ENCODE measurements around the gene R3HDML. TPM values are rescaled to one million over a fixed set of nuclear protein-coding genes. Genes with fewer than 3 reads are reported as not detected.

The R3HDML gene
- polyA plus RNA-seq, 1 donor (not counting 4 experiments of a cell fraction or from before 2014, with no cell fraction given): not detected

DNA sequence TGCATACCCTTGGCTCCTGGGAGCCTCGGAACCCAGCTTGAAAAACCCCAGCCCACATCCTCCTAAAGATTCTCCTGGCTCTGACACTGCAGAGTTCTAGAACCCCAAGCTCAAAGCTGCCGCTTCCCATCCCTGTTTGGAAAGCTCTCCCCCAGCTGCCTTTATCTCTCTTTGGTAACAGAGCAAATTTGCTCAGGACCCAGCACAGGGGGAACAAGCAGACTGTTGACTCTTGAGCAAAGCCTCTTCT is 57.5 kb downstream of the R3HDML start:
- Histone ChIP-seq H3K36me3 (ENCODE audit: control insufficient read depth in 2 of 2, extremely low read depth in 1 of 2, insufficient read depth in 2 of 2, low read length in 2 of 2) (no peaks in the 10 kb centered on the region), H3K4me3 (ENCODE audit: control insufficient read depth in 2 of 3, extremely low read depth in 1 of 3, insufficient read depth in 2 of 3, low read depth in 1 of 3, low read length in 3 of 3) (no peak overlapping the region), H3K27ac (ENCODE audit: control insufficient read depth, insufficient read depth, low read length) (no peak overlapping the region), H3K9ac (ENCODE audit: control insufficient read depth, extremely low read depth, insufficient read depth, low read length) (no peak overlapping the region), H3K9me1 (ENCODE audit: control insufficient read depth, extremely low read depth, insufficient read depth, low read length) (no peaks in the 10 kb centered on the region), H2AFZ (ENCODE audit: control insufficient read depth, low read length) (no peak overlapping the region), H3K4me2 (ENCODE audit: control insufficient read depth, extremely low read depth, insufficient read depth, low read depth, low read length) (no peak overlapping the region), H3K4me1 (ENCODE audit: control insufficient read depth, extremely low read depth, insufficient read depth, low read length) (peaks cover 13% of the 10 kb centered on the region), H3K79me2 (ENCODE audit: control insufficient read depth, insufficient read depth, low read length) (no peaks in the 10 kb centered on the region), H3K27me3 (ENCODE audit: control insufficient read depth, extremely low read depth, insufficient read depth, low read length) (no peaks in the 10 kb centered on the region), H4K20me1 (ENCODE audit: control insufficient read depth, extremely low read depth, insufficient read depth, low read length) (no peaks in the 10 kb centered on the region), H3K9me3 (ENCODE audit: control insufficient read depth, low read depth, low read length) (no peaks in the 10 kb centered on the region)
- no peak for FAIRE-seq
- no peak for TF ChIP-seq EZH2 (IDR thresholded peaks at IDR 0.05; ENCODE audit: low read length)
- TF ChIP-seq, protein P1, sequence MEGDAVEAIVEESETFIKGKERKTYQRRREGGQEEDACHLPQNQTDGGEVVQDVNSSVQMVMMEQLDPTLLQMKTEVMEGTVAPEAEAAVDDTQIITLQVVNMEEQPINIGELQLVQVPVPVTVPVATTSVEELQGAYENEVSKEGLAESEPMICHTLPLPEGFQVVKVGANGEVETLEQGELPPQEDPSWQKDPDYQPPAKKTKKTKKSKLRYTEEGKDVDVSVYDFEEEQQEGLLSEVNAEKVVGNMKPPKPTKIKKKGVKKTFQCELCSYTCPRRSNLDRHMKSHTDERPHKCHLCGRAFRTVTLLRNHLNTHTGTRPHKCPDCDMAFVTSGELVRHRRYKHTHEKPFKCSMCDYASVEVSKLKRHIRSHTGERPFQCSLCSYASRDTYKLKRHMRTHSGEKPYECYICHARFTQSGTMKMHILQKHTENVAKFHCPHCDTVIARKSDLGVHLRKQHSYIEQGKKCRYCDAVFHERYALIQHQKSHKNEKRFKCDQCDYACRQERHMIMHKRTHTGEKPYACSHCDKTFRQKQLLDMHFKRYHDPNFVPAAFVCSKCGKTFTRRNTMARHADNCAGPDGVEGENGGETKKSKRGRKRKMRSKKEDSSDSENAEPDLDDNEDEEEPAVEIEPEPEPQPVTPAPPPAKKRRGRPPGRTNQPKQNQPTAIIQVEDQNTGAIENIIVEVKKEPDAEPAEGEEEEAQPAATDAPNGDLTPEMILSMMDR (optimal IDR thresholded peaks at IDR 0.05 in 1 of 3, IDR thresholded peaks at IDR 0.05 in 1 of 3, conservative IDR thresholded peaks at IDR 0.05 in 1 of 3; ENCODE audit: extremely low read depth in 1 of 3, insufficient read depth in 2 of 3, low read length in 3 of 3): no peak
- dilution Hi-C loops (cut with MboI; ENCODE audit: extremely low pct_ligation_motif_present, low sequenced_read_pairs): no loop called here
- DNase-seq (ENCODE audit: low read depth, low spot score): no peak

DNA sequence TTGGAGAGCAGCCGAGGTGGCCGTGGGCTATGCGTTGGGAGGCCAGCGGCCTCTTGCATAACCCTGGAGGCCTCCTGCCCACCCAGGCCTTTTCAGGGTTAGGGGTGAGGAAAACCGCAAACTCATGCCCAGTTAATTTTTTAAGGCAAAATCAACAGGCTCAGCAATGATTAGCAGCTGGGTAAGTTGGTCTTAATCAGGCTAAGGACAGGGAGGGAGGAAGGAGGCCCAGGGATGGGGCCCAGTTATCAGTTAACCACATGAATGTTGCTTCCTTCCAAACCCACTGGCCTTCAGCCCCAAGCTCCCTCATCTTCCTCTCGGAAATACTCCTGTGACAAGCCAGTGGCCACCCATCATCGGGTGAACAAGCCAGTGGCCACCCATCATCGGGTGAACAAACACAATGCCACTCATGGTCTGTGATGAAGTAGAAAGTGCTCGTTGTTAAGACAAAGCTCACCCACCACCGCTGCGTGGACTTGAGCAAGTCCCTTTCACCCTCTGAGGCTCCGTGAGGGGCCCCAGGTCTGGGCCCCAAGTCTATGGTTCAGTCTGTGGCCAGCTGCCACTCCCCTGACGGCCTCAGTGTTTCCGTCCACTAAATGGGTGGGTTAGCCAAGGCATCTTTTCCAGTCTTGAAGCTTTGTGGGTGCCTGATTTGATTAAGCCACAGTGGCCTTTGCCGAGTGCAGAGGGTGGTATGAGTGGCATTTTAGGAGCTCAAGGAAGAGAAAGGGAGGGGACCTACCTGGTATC is 58.0 kb downstream of the R3HDML start:
- Histone ChIP-seq H3K4me1 (ENCODE audit: control insufficient read depth, extremely low read depth, insufficient read depth, low read length) (peaks cover 13% of the 10 kb centered on the region), H3K79me2 (ENCODE audit: control insufficient read depth, insufficient read depth, low read length) (no peaks in the 10 kb centered on the region), H2AFZ (ENCODE audit: control insufficient read depth, low read length) (no peak overlapping the region), H3K4me3 (ENCODE audit: control insufficient read depth in 2 of 3, extremely low read depth in 1 of 3, insufficient read depth in 2 of 3, low read depth in 1 of 3, low read length in 3 of 3) (no peak overlapping the region), H3K4me2 (ENCODE audit: control insufficient read depth, extremely low read depth, insufficient read depth, low read depth, low read length) (no peak overlapping the region), H4K20me1 (ENCODE audit: control insufficient read depth, extremely low read depth, insufficient read depth, low read length) (no peaks in the 10 kb centered on the region), H3K9me1 (ENCODE audit: control insufficient read depth, extremely low read depth, insufficient read depth, low read length) (no peaks in the 10 kb centered on the region), H3K9ac (ENCODE audit: control insufficient read depth, extremely low read depth, insufficient read depth, low read length) (no peak overlapping the region), H3K27me3 (ENCODE audit: control insufficient read depth, extremely low read depth, insufficient read depth, low read length) (no peaks in the 10 kb centered on the region), H3K36me3 (ENCODE audit: control insufficient read depth in 2 of 2, extremely low read depth in 1 of 2, insufficient read depth in 2 of 2, low read length in 2 of 2) (no peaks in the 10 kb centered on the region), H3K9me3 (ENCODE audit: control insufficient read depth, low read depth, low read length) (no peaks in the 10 kb centered on the region), H3K27ac (ENCODE audit: control insufficient read depth, insufficient read depth, low read length) (no peak overlapping the region)
- DNase-seq (ENCODE audit: low read depth, low spot score) (no peak), FAIRE-seq (no peak)
- dilution Hi-C loops (cut with MboI; ENCODE audit: extremely low pct_ligation_motif_present, low sequenced_read_pairs): no loop called here
- TF ChIP-seq, protein P1 (optimal IDR thresholded peaks at IDR 0.05 in 1 of 3, IDR thresholded peaks at IDR 0.05 in 1 of 3, conservative IDR thresholded peaks at IDR 0.05 in 1 of 3; ENCODE audit: extremely low read depth in 1 of 3, insufficient read depth in 2 of 3, low read length in 3 of 3): no peak
- TF ChIP-seq EZH2 (IDR thresholded peaks at IDR 0.05; ENCODE audit: low read length): no peak
